ENCODE measurements around the gene FBXL7. TPM values are rescaled to one million over a fixed set of nuclear protein-coding genes. Genes with fewer than 3 reads are reported as not detected.

FBXL7 gene
- total and polyA plus RNA-seq, 2 experiments from 2014 or later = 4.5 to 15.2 TPM

DNA sequence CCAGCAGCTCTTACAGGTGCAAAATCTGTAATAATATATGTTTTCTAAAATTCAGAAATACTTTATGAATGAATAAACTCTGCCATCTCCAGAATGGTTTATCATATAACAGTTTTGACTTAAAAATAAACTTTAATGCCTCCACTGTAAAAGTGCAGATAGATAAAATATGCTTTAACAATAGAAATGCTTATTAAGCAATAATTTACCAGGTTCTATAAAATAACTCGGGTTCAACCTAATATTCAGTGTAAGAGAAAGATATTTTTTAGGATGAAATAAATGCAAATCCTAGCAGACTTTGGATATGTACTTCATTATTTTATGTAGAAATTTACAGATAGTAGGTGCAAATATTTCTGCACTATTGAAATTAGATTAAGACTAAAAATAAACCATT, 74.1 kb downstream of the FBXL7 start (continued):
- no peak for TF ChIP-seq ZNF114 (CRISPR knock-in tag; IDR thresholded peaks at IDR 0.05)
- TF ChIP-seq, protein P1, sequence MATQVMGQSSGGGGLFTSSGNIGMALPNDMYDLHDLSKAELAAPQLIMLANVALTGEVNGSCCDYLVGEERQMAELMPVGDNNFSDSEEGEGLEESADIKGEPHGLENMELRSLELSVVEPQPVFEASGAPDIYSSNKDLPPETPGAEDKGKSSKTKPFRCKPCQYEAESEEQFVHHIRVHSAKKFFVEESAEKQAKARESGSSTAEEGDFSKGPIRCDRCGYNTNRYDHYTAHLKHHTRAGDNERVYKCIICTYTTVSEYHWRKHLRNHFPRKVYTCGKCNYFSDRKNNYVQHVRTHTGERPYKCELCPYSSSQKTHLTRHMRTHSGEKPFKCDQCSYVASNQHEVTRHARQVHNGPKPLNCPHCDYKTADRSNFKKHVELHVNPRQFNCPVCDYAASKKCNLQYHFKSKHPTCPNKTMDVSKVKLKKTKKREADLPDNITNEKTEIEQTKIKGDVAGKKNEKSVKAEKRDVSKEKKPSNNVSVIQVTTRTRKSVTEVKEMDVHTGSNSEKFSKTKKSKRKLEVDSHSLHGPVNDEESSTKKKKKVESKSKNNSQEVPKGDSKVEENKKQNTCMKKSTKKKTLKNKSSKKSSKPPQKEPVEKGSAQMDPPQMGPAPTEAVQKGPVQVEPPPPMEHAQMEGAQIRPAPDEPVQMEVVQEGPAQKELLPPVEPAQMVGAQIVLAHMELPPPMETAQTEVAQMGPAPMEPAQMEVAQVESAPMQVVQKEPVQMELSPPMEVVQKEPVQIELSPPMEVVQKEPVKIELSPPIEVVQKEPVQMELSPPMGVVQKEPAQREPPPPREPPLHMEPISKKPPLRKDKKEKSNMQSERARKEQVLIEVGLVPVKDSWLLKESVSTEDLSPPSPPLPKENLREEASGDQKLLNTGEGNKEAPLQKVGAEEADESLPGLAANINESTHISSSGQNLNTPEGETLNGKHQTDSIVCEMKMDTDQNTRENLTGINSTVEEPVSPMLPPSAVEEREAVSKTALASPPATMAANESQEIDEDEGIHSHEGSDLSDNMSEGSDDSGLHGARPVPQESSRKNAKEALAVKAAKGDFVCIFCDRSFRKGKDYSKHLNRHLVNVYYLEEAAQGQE (IDR thresholded peaks at IDR 0.05; ENCODE audit: unreplicated experiment) = no peak
- no peak for TF ChIP-seq NANOG (IDR thresholded peaks at IDR 0.05; ENCODE audit: borderline replicate concordance)
- no peak for TF ChIP-seq EZH2phosphoT487 (IDR thresholded peaks at IDR 0.05; ENCODE audit: unreplicated experiment)
- TF ChIP-seq STAT1 (IDR thresholded peaks at IDR 0.05; ENCODE audit: unreplicated experiment) = no peak
- TF ChIP-seq, protein P2, sequence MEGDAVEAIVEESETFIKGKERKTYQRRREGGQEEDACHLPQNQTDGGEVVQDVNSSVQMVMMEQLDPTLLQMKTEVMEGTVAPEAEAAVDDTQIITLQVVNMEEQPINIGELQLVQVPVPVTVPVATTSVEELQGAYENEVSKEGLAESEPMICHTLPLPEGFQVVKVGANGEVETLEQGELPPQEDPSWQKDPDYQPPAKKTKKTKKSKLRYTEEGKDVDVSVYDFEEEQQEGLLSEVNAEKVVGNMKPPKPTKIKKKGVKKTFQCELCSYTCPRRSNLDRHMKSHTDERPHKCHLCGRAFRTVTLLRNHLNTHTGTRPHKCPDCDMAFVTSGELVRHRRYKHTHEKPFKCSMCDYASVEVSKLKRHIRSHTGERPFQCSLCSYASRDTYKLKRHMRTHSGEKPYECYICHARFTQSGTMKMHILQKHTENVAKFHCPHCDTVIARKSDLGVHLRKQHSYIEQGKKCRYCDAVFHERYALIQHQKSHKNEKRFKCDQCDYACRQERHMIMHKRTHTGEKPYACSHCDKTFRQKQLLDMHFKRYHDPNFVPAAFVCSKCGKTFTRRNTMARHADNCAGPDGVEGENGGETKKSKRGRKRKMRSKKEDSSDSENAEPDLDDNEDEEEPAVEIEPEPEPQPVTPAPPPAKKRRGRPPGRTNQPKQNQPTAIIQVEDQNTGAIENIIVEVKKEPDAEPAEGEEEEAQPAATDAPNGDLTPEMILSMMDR (conservative IDR thresholded peaks at IDR 0.05; ENCODE audit: low read depth in 2 of 2) = no peak
- TF ChIP-seq EZH2 (IDR thresholded peaks at IDR 0.05; ENCODE audit: low read depth, unreplicated experiment) = no peak
- TF ChIP-seq, protein P3, sequence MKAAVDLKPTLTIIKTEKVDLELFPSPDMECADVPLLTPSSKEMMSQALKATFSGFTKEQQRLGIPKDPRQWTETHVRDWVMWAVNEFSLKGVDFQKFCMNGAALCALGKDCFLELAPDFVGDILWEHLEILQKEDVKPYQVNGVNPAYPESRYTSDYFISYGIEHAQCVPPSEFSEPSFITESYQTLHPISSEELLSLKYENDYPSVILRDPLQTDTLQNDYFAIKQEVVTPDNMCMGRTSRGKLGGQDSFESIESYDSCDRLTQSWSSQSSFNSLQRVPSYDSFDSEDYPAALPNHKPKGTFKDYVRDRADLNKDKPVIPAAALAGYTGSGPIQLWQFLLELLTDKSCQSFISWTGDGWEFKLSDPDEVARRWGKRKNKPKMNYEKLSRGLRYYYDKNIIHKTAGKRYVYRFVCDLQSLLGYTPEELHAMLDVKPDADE (IDR thresholded peaks at IDR 0.05) = no peak
- TF ChIP-seq ZNF331 (CRISPR knock-in tag; IDR thresholded peaks at IDR 0.05; ENCODE audit: low read depth) = no peak
- no peak for TF ChIP-seq CREB1 (CRISPR knock-in tag; IDR thresholded peaks at IDR 0.05; ENCODE audit: low read depth)

DNA sequence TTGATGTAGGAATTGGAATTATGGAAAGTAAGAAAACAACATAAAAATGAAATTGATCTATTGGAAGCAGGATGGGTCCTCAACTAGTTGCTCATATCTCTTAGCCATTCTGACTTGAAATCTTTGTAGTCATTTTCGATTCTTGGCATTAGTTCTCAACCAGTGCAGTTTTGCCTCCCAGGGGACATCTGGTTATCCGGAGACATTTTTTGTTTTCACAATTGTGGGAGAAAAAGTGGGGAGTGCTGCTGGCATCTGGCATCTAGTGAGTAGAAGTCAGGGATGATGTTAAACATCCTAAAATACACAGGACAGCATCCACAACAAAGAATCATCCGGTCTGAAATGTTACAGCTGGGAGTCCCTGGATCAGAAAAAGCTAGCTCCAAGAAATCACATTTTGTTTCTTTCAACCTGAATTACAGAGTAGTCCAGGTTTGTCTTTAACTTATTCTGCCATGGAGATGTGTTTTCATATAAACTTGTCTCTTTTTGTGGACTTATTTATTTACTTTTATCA, 74.9 kb downstream of the FBXL7 start:
- Mint-ChIP-seq H3K36me3 (ENCODE audit: low read depth) (no peaks in the 10 kb centered on the region), H3K4me3 (no peak overlapping the region), H3K9me3 (no peaks in the 10 kb centered on the region), H3K27me3 (ENCODE audit: insufficient read depth, low read depth, poor library complexity) (peaks cover 6% of the 10 kb centered on the region), H3K27ac (peak overlapping the region; percentile 49; the same call in 1 of the 2 replicates), H3K4me1 (peaks cover 16% of the 10 kb centered on the region)
- ATAC-seq = no peak
- Histone ChIP-seq H3K4me1 (ENCODE audit: insufficient read depth) (peaks cover 16% of the 10 kb centered on the region; the same call in 1 of the 2 replicates), H3K4me2 (no peak overlapping the region), H3K79me2 (replicated peaks; ENCODE audit: insufficient read depth) (peaks cover 71% of the 10 kb centered on the region), H4K20me1 (replicated peaks; ENCODE audit: insufficient read depth) (no peaks in the 10 kb centered on the region), H3K36me3 (ENCODE audit: insufficient read depth) (no peaks in the 10 kb centered on the region), H2AFZ (no peak overlapping the region), H3K4me3 (no peak overlapping the region), H3K9me2 (ENCODE audit: insufficient read depth) (no peaks in the 10 kb centered on the region), H3F3A (replicated peaks; ENCODE audit: low read depth) (no peaks in the 10 kb centered on the region), H3K27me3 (ENCODE audit: insufficient read depth) (no peaks in the 10 kb centered on the region), H3K27ac (ENCODE audit: low read depth) (no peak overlapping the region)
- DNase-seq (ENCODE audit: low spot score) = no peak
- TF ChIP-seq CREB1 (CRISPR knock-in tag; IDR thresholded peaks at IDR 0.05; ENCODE audit: low read depth) = no peak
- TF ChIP-seq STAT1 (IDR thresholded peaks at IDR 0.05; ENCODE audit: unreplicated experiment) = no peak
- TF ChIP-seq NANOG (IDR thresholded peaks at IDR 0.05; ENCODE audit: borderline replicate concordance) = no peak
- TF ChIP-seq, protein P4, sequence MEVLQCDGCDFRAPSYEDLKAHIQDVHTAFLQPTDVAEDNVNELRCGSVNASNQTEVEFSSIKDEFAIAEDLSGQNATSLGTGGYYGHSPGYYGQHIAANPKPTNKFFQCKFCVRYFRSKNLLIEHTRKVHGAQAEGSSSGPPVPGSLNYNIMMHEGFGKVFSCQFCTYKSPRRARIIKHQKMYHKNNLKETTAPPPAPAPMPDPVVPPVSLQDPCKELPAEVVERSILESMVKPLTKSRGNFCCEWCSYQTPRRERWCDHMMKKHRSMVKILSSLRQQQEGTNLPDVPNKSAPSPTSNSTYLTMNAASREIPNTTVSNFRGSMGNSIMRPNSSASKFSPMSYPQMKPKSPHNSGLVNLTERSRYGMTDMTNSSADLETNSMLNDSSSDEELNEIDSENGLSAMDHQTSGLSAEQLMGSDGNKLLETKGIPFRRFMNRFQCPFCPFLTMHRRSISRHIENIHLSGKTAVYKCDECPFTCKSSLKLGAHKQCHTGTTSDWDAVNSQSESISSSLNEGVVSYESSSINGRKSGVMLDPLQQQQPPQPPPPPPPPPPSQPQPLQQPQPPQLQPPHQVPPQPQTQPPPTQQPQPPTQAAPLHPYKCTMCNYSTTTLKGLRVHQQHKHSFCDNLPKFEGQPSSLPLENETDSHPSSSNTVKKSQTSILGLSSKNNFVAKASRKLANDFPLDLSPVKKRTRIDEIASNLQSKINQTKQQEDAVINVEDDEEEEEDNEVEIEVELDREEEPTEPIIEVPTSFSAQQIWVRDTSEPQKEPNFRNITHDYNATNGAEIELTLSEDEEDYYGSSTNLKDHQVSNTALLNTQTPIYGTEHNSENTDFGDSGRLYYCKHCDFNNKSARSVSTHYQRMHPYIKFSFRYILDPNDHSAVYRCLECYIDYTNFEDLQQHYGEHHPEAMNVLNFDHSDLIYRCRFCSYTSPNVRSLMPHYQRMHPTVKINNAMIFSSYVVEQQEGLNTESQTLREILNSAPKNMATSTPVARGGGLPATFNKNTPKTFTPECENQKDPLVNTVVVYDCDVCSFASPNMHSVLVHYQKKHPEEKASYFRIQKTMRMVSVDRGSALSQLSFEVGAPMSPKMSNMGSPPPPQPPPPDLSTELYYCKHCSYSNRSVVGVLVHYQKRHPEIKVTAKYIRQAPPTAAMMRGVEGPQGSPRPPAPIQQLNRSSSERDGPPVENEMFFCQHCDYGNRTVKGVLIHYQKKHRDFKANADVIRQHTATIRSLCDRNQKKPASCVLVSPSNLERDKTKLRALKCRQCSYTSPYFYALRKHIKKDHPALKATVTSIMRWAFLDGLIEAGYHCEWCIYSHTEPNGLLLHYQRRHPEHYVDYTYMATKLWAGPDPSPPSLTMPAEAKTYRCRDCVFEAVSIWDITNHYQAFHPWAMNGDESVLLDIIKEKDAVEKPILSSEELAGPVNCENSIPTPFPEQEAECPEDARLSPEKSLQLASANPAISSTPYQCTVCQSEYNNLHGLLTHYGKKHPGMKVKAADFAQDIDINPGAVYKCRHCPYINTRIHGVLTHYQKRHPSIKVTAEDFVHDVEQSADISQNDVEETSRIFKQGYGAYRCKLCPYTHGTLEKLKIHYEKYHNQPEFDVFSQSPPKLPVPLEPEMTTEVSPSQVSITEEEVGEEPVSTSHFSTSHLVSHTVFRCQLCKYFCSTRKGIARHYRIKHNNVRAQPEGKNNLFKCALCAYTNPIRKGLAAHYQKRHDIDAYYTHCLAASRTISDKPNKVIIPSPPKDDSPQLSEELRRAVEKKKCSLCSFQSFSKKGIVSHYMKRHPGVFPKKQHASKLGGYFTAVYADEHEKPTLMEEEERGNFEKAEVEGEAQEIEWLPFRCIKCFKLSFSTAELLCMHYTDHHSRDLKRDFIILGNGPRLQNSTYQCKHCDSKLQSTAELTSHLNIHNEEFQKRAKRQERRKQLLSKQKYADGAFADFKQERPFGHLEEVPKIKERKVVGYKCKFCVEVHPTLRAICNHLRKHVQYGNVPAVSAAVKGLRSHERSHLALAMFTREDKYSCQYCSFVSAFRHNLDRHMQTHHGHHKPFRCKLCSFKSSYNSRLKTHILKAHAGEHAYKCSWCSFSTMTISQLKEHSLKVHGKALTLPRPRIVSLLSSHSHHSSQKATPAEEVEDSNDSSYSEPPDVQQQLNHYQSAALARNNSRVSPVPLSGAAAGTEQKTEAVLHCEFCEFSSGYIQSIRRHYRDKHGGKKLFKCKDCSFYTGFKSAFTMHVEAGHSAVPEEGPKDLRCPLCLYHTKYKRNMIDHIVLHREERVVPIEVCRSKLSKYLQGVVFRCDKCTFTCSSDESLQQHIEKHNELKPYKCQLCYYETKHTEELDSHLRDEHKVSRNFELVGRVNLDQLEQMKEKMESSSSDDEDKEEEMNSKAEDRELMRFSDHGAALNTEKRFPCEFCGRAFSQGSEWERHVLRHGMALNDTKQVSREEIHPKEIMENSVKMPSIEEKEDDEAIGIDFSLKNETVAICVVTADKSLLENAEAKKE (CRISPR knock-in tag; IDR thresholded peaks at IDR 0.05) = no peak
